GM21390 (cell line): ENCODE measurements around the gene ARSJ.
"Not testable (repeated sequence)": the region's sequence is repeated elsewhere in the genome, so short reads cannot be mapped to it uniquely, and the experiment has no call there.

Experiments
- ATAC-seq: cut with Tn5 transposase; IDR thresholded peaks from one replicate; pipeline ENCODE4 v1.9.1; 2021; ENCODE audit not compliant: unreplicated experiment

The ARSJ gene

GRCh38 chr4:113979148-113979904 is at the start of gene ARSJ:
ARSJ (minus strand) TSS chr4:113979647; CDS start chr4:113978834, 813 bp downstream.
- no peak for ATAC-seq

GRCh38 chr4:114028071-114028470 is 48.6 kb upstream of the ARSJ start:
- no peak for ATAC-seq

- no peak for ATAC-seq
Measured at GRCh38 chr4:114027596-114027995, 48.1 kb upstream of the ARSJ start.

GRCh38 chr4:114026447-114026846 is 47.0 kb upstream of the ARSJ start:
- ATAC-seq: no peak

- ATAC-seq: peak; percentile 90
Measured at GRCh38 chr4:114025176-114025777, 45.8 kb upstream of the ARSJ start.

- ATAC-seq: no peak
Measured at GRCh38 chr4:114021451-114021850, 42.0 kb upstream of the ARSJ start.

GRCh38 chr4:114019969-114020358 is 40.5 kb upstream of the ARSJ start:
- ATAC-seq: no peak

GRCh38 chr4:114019276-114019968 is 40.0 kb upstream of the ARSJ start:
- ATAC-seq: no peak

GRCh38 chr4:114017120-114017917 is 37.9 kb upstream of the ARSJ start:
- no peak for ATAC-seq

- no peak for ATAC-seq
Measured at GRCh38 chr4:114015444-114015899, 36.0 kb upstream of the ARSJ start.

GRCh38 chr4:114013201-114013600 is 33.8 kb upstream of the ARSJ start:
- ATAC-seq: not testable (repeated sequence)

GRCh38 chr4:114012749-114013148 is 33.3 kb upstream of the ARSJ start:
- ATAC-seq: no peak

GRCh38 chr4:114005569-114006442 is 26.4 kb upstream of the ARSJ start:
- ATAC-seq: no peak

- not testable (repeated sequence) for ATAC-seq
Measured at GRCh38 chr4:114004483-114005226, 25.2 kb upstream of the ARSJ start.

GRCh38 chr4:113998531-113998930 is 19.1 kb upstream of the ARSJ start:
- no peak for ATAC-seq

GRCh38 chr4:113998079-113998478 is 18.6 kb upstream of the ARSJ start:
- ATAC-seq: no peak

- no peak for ATAC-seq
Measured at GRCh38 chr4:113997206-113997605, 17.8 kb upstream of the ARSJ start.

GRCh38 chr4:113996599-113997177 is 17.2 kb upstream of the ARSJ start:
- no peak for ATAC-seq

- no peak for ATAC-seq
Measured at GRCh38 chr4:113993887-113994286, 14.4 kb upstream of the ARSJ start.
